ENCODE data around the gene TPRN.

DNA sequence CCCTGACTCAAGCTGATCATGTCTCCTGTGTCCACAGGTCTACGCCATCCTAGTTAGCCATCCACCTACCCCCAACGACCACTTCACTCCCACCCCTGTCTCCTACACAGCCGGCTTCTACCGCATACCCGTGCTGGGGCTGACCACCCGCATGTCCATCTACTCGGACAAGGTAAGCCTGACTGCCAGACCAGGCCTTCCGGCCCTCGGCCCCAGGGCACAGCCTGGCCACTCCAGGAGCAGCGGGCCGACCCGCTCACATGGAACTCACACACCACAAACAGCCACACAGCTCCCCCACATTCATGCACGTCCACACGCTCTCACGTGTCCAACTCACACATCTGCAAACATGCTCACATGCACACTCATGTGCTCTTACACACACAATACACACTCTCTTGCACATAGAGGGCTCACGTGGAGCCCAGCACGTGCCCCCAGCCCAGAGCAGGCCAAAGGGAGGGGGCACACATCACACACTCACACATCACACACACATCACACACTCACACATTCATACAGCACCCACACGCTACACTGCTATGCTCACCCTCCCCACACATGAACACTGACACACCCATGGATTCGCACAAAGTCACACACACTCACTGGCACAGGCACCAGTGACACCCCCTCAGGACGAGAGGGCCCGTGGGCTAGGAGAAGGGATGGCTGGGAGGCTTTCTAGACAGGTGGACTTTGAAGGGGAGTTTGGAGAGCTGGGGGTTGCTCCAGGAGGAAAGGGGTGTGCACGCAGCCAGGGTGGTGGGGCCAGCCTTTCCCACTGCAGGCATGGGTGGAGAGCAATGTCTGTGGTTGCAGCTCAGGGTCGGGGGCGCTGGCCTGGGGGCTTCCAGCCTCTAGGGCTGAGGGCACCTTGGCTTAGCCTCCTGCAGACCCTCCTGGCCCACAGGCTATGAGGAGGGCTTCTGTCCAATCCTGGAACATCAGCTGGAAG lies 58.3 kb downstream of the TPRN start:
- TF ChIP-seq YY1 (IDR thresholded peaks at IDR 0.05; ENCODE audit: low read depth) (no peak), JUND (IDR thresholded peaks at IDR 0.05) (no peak), CTCF (IDR thresholded peaks at IDR 0.05) (no peak), SMC3 (IDR thresholded peaks at IDR 0.05; ENCODE audit: low read depth, low read length) (no peak), TEAD4 (IDR thresholded peaks at IDR 0.05; ENCODE audit: borderline replicate concordance, insufficient read depth) (no peak), TCF12 (IDR thresholded peaks at IDR 0.05) (no peak)
- TF ChIP-seq, protein P1, sequence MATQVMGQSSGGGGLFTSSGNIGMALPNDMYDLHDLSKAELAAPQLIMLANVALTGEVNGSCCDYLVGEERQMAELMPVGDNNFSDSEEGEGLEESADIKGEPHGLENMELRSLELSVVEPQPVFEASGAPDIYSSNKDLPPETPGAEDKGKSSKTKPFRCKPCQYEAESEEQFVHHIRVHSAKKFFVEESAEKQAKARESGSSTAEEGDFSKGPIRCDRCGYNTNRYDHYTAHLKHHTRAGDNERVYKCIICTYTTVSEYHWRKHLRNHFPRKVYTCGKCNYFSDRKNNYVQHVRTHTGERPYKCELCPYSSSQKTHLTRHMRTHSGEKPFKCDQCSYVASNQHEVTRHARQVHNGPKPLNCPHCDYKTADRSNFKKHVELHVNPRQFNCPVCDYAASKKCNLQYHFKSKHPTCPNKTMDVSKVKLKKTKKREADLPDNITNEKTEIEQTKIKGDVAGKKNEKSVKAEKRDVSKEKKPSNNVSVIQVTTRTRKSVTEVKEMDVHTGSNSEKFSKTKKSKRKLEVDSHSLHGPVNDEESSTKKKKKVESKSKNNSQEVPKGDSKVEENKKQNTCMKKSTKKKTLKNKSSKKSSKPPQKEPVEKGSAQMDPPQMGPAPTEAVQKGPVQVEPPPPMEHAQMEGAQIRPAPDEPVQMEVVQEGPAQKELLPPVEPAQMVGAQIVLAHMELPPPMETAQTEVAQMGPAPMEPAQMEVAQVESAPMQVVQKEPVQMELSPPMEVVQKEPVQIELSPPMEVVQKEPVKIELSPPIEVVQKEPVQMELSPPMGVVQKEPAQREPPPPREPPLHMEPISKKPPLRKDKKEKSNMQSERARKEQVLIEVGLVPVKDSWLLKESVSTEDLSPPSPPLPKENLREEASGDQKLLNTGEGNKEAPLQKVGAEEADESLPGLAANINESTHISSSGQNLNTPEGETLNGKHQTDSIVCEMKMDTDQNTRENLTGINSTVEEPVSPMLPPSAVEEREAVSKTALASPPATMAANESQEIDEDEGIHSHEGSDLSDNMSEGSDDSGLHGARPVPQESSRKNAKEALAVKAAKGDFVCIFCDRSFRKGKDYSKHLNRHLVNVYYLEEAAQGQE (IDR thresholded peaks at IDR 0.05; ENCODE audit: low read depth, low read length) = no peak
